Measurements from ENCODE around the gene ZDHHC9. TPM values are rescaled to one million over a fixed set of nuclear protein-coding genes. Genes with fewer than 3 reads are reported as not detected.

Gene ZDHHC9
- total RNA-seq, 1 experiment from 2014 or later, result 30.5 TPM

DNA sequence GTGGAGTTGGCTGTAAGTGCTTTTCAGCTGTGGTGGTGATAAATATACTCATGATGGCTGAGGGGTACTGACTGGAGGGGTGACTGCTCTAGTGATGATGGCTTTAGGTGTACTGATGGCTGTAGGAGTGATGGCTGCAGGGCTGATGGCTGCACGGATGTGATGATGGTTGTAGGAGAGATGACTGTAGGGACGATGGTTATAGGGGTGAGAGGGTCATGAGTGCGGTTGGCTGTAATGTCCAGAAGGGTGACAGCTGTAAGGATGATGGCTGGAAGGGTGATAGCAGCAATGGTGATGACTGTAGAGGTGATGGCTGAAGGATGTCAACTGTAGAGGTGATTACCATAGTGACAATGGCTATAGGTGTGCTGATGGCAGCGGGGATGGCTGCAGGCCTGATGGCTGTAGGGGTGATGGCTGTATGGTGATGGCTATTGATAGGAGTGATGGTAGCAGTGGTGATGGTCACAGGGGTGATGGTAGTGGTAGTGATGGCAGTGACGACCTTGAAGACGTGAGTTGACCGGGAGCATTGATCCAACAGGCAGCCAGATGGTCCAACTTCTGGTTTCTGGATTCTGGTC is 64.5 kb downstream of the ZDHHC9 start:
- peaks cover 12% of the 10 kb centered on the region for H3K4me1 ChIP-seq (ENCODE audit: insufficient read depth, low read length)
- H3K9ac ChIP-seq (ENCODE audit: low read length), result no peak overlapping the region
- ChIA-PET CTCF (no interaction called here), POLR2A (ENCODE audit: unreplicated experiment) (no interaction called here)
- H3K4me3 ChIP-seq (ENCODE audit: low read length), result no peak overlapping the region
- H3K36me3 ChIP-seq (ENCODE audit: low read depth, low read length), result no peaks in the 10 kb centered on the region
- no peaks in the 10 kb centered on the region for H3K79me2 ChIP-seq (ENCODE audit: low read length)
- intact Hi-C loops (cut with micrococcal nuclease), result no loop called here
- H3K27me3 ChIP-seq (ENCODE audit: low read length), result no peaks in the 10 kb centered on the region
- no peaks in the 10 kb centered on the region for H3K9me2 ChIP-seq (replicated peaks; ENCODE audit: low read length)
- H3F3A ChIP-seq (ENCODE audit: low read length, unreplicated experiment), result no peaks in the 10 kb centered on the region
- ATAC-seq (no peak), DNase-seq (no peak)
- no peaks in the 10 kb centered on the region for H4K20me1 ChIP-seq (ENCODE audit: low read length)
- no peak overlapping the region for H3K27ac ChIP-seq (ENCODE audit: low read length)
- no peak overlapping the region for H3K4me2 ChIP-seq (ENCODE audit: low read length)
- BruUV-seq (replicated peaks), result no TSS peak
- no peak overlapping the region for H2AFZ ChIP-seq (ENCODE audit: low read length)
- TF ChIP-seq EZH2 (IDR thresholded peaks at IDR 0.05; ENCODE audit: low read length, unreplicated experiment) (no peak), EZH2phosphoT487 (IDR thresholded peaks at IDR 0.05; ENCODE audit: borderline replicate concordance, low read length) (no peak)
- TF ChIP-seq, protein P1, sequence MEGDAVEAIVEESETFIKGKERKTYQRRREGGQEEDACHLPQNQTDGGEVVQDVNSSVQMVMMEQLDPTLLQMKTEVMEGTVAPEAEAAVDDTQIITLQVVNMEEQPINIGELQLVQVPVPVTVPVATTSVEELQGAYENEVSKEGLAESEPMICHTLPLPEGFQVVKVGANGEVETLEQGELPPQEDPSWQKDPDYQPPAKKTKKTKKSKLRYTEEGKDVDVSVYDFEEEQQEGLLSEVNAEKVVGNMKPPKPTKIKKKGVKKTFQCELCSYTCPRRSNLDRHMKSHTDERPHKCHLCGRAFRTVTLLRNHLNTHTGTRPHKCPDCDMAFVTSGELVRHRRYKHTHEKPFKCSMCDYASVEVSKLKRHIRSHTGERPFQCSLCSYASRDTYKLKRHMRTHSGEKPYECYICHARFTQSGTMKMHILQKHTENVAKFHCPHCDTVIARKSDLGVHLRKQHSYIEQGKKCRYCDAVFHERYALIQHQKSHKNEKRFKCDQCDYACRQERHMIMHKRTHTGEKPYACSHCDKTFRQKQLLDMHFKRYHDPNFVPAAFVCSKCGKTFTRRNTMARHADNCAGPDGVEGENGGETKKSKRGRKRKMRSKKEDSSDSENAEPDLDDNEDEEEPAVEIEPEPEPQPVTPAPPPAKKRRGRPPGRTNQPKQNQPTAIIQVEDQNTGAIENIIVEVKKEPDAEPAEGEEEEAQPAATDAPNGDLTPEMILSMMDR (conservative IDR thresholded peaks at IDR 0.05; ENCODE audit: low read depth, low read length), result no peak
- no peaks in the 10 kb centered on the region for H3K9me3 ChIP-seq (ENCODE audit: low read length)

DNA sequence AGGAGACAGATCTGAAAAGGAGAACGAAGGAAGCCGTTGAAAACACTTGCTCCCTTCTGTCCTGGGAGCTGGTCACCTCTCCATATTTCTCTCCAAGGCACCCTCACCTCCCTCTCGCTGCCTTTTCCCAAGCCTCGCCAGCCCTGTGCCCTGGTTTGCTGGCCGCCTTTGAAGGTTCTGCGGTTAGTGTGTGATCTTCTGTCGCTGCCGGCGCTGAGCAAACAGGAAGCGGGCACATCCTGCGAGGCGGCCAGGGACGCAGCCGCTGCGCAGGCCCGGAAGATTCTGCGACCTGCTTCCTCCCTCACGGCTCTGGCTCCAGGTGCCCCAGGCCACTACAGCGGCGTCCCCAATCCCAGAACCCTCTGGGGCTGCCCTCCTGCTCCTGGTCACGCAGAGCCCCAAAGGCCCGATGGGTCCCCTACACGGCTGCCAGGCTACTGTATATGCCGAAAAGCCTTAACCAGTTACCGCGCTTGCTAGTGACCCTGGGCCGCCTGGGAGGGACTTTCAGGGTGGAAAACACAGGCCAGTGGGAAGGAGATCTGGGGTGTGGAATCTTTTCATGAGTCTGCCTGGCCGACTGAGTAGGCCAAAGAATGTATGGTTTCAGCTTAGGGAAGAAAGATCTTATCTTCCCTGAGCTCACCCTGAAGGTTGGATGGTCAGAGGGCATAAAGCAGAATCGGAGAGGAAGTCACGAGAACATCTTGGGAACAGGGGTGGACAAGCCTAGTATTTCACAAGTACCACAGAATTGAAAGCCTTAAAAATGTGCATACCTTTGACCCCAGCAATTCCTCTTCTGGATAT is 66.3 kb downstream of the ZDHHC9 start:
- TF ChIP-seq EZH2 (IDR thresholded peaks at IDR 0.05; ENCODE audit: low read length, unreplicated experiment), result no peak
- no peak for TF ChIP-seq EZH2phosphoT487 (IDR thresholded peaks at IDR 0.05; ENCODE audit: borderline replicate concordance, low read length)
- TF ChIP-seq, protein P1 (conservative IDR thresholded peaks at IDR 0.05; ENCODE audit: low read depth, low read length), result no peak
- peak overlapping the region; percentile 70 for H3K4me2 ChIP-seq (ENCODE audit: low read length)
- peak; percentile 61 for DNase-seq
- no peaks in the 10 kb centered on the region for H3K36me3 ChIP-seq (ENCODE audit: low read depth, low read length)
- ATAC-seq, result peak; percentile 98
- peaks cover 12% of the 10 kb centered on the region for H3K4me1 ChIP-seq (ENCODE audit: insufficient read depth, low read length)
- H4K20me1 ChIP-seq (ENCODE audit: low read length), result no peaks in the 10 kb centered on the region
- no peak overlapping the region for H3K9ac ChIP-seq (ENCODE audit: low read length)
- ChIA-PET CTCF (no interaction called here), POLR2A (ENCODE audit: unreplicated experiment) (no interaction called here)
- H3K79me2 ChIP-seq (ENCODE audit: low read length), result no peaks in the 10 kb centered on the region
- no peak overlapping the region for H3K27ac ChIP-seq (ENCODE audit: low read length)
- H3K4me3 ChIP-seq (ENCODE audit: low read length), result 0 out of 2 replicates have a peak overlapping the region, but pooled peaks have one; percentile 37
- intact Hi-C loops (cut with micrococcal nuclease), result no loop called here
- no peaks in the 10 kb centered on the region for H3F3A ChIP-seq (ENCODE audit: low read length, unreplicated experiment)
- H3K9me2 ChIP-seq (replicated peaks; ENCODE audit: low read length), result no peaks in the 10 kb centered on the region
- no peaks in the 10 kb centered on the region for H3K27me3 ChIP-seq (ENCODE audit: low read length)
- BruUV-seq (replicated peaks), result no TSS peak
- H3K9me3 ChIP-seq (ENCODE audit: low read length), result no peaks in the 10 kb centered on the region
- H2AFZ ChIP-seq (ENCODE audit: low read length), result peak overlapping the region; percentile 80

Data from PC-3 (cell line).